Right lobe of liver (tissue), 6 donors: ENCODE data around the gene ERCC6L2. TPM values are rescaled to one million over a fixed set of nuclear protein-coding genes. Genes with fewer than 3 reads are reported as not detected.
A peak's percentile ranks its signal among the peaks of the same experiment; 100 is the strongest.

Experiments
- ATAC-seq, 4 donors: fragments of 200-7000 bp; cut with Tn5 transposase; one replicate each; pipeline ENCODE4 v1.9.1; 2020; ENCODE audit warnings: mild to moderate bottlenecking in 4 of 4, moderate library complexity in 4 of 4
- DNase-seq, 3 donors: peaks; one replicate each; pipeline ENCODE4 v3.0.0-alpha.2; 2020
- H3K27ac ChIP-seq, 3 donors: fragments of 200-600 bp; one replicate each; pipeline ENCODE4 v1.8.0; 2022
- H3K27me3 ChIP-seq, 2 donors: fragments of 200-600 bp; one replicate each; pipeline ENCODE4 v1.8.0; 2022
- H3K36me3 ChIP-seq, 4 donors: fragments of 200-600 bp; sonication (generic) in 1 of 4; one replicate each; pipeline versions ENCODE4 v1.5.1 to v1.8.0; 2017 to 2022; ENCODE audit warnings: control low read depth in 1 of 4
- H3K4me1 ChIP-seq, 4 donors: fragments of 200-600 bp; sonication (generic) in 1 of 4; one replicate each; pipeline versions ENCODE4 v1.5.1 to v1.8.0; 2017 to 2022; ENCODE audit warnings: control low read depth in 1 of 4
- H3K4me3 ChIP-seq, 3 donors: fragments of 200-600 bp; one replicate each; pipeline ENCODE4 v1.8.0; 2022
- H3K9me3 ChIP-seq, 4 donors: fragments of 200-600 bp; sonication (generic) in 1 of 4; one replicate each; pipeline versions ENCODE4 v1.5.1 to v1.8.0; 2017 to 2022; ENCODE audit warnings: control low read depth in 1 of 4
- CTCF ChIP-seq, 4 donors: fragments of 200-600 bp in 3 of 4; fragments of 450-650 bp in 1 of 4; IDR thresholded peaks; one replicate each; pipeline versions ENCODE4 v1.5.1 to v1.8.0; 2016 to 2022; ENCODE audit warnings: antibody characterized with exemption in 4 of 4, mild to moderate bottlenecking in 2 of 4
- POLR2A ChIP-seq: fragments of 450-650 bp; IDR thresholded peaks from one replicate; pipeline ENCODE4 v1.6.1; 2017; ENCODE audit warnings: antibody characterized with exemption, mild to moderate bottlenecking
- WGBS: methylation state at CpG from one replicate; pipeline ENCODE4 v1.1.6; 2018; ENCODE audit warnings: low coverage, low lambda C conversion rate; ENCODE audit not compliant: insufficient coverage; ENCODE audit errors: missing lambda C conversion rate; 5-methylcytosine and 5-hydroxymethylcytosine counted together
- intact Hi-C, 2 donors: fragments of 100-400 bp; cut with DNase I; formaldehyde crosslinking; loops; one replicate each; pipeline versions ENCODE4 v1.11.2 to v1.14.1; 2022
- long read RNA-seq: library from polyadenylated mRNA; unstranded; transcript quantifications from one replicate; pipeline ENCODE4 v2.0.0, GENCODE V29; 2019
- total RNA-seq, 6 experiments: library from RNA; depleted of rRNA in 2 of 6; stranded (reverse); fragments of >200 nt in 2 of 6; fragmentation: NEBNext Ultra II Directional in 3 of 6; extraction: Animal tissue kit (Norgen Biotek cat#: 25700) in 3 of 6; gene quantifications; one replicate each; pipeline versions ENCODE4 v1.1.0 to v1.2.4, GENCODE V29; 2016 to 2023
- donor health status: DM: no; HTN: yes; CAD: no.
- donor health status: DM: no; HTN: no; CAD: no.
- donor health status: DM: no; HTN: no; CAD: no.
- donor health status: DM: no; HTN: yes; CAD: no.
- donor health status: DM: no; HTN: yes; CAD: no.

Gene ERCC6L2
- total RNA-seq: 10 to 100 TPM; 11.5 to 21.1 (median 17.2) TPM
- long read RNA-seq, partial matches to known transcripts: 0 of 1 reads
- long read RNA-seq, other reads (novel, unspliced or antisense): 1 of 1 reads

GRCh38 chr9:95875305-95876137, at the start of gene ERCC6L2:
TSS of gene ERCC6L2 (plus strand) at chr9:95875691. CDS start at chr9:95876039, 348 bp downstream.
- intact Hi-C loops: no loop called here
- H3K9me3 ChIP-seq: no peaks in the 10 kb centered on the region
- peaks cover 0 to 10% (median 5%) of the 10 kb centered on the region in 4 donors for H3K4me1 ChIP-seq
- no peaks in the 10 kb centered on the region for H3K36me3 ChIP-seq
- H3K27me3 ChIP-seq: no peaks in the 10 kb centered on the region
- WGBS: 0% methylated on average over 17 of the region's 74 CpGs
- ATAC-seq: peak; percentile 94 to 97 (median 94)
- TF ChIP-seq POLR2A (peak; percentile 79), CTCF (IDR thresholded peaks at IDR 0.05) (peak in 1 of 4 donors; percentile 15)
- DNase-seq: peak; percentile 94 to 95 (median 94)
- H3K4me3 ChIP-seq: peak within 1 kb of the TSS in 1 of 3 donors; percentile 84
- H3K27ac ChIP-seq: peak within 1 kb of the TSS in 1 of 3 donors; percentile 99

GRCh38 chr9:95826183-95826838, 49.2 kb upstream of the ERCC6L2 start:
- no peaks in the 10 kb centered on the region for H3K4me1 ChIP-seq
- no peaks in the 10 kb centered on the region for H3K9me3 ChIP-seq
- H3K27ac ChIP-seq: no peak overlapping the region
- H3K36me3 ChIP-seq: no peaks in the 10 kb centered on the region
- no peak overlapping the region for H3K4me3 ChIP-seq
- intact Hi-C loops: no loop called here
- 66% methylated on average over 4 of the region's 8 CpGs for WGBS
- no peak for TF ChIP-seq POLR2A
- no peak for TF ChIP-seq CTCF (IDR thresholded peaks at IDR 0.05)
- ATAC-seq (no peak), DNase-seq (no peak)
- H3K27me3 ChIP-seq: no peaks in the 10 kb centered on the region

- DNase-seq (no peak), ATAC-seq (no peak)
- H3K4me1 ChIP-seq: no peaks in the 10 kb centered on the region
- H3K9me3 ChIP-seq: no peaks in the 10 kb centered on the region
- no peaks in the 10 kb centered on the region for H3K36me3 ChIP-seq
- H3K4me3 ChIP-seq: no peak overlapping the region
- TF ChIP-seq CTCF (IDR thresholded peaks at IDR 0.05) (no peak), POLR2A (no peak)
- no peak overlapping the region for H3K27ac ChIP-seq
- intact Hi-C loops: no loop called here
- H3K27me3 ChIP-seq: no peaks in the 10 kb centered on the region
- WGBS: no CpG with 5 or more reads among the region's 3 CpGs
Observed at GRCh38 chr9:95830768-95831167, 44.7 kb upstream of the ERCC6L2 start.

GRCh38 chr9:95831810-95832209, 43.7 kb upstream of the ERCC6L2 start:
- Histone ChIP-seq H3K4me3 (no peak overlapping the region), H3K27ac (no peak overlapping the region), H3K9me3 (no peaks in the 10 kb centered on the region), H3K27me3 (no peaks in the 10 kb centered on the region), H3K36me3 (no peaks in the 10 kb centered on the region), H3K4me1 (no peaks in the 10 kb centered on the region)
- ATAC-seq (peak in 2 of 4 donors; percentile 36 to 45), DNase-seq (no peak)
- intact Hi-C loops: no loop called here
- TF ChIP-seq CTCF (IDR thresholded peaks at IDR 0.05) (no peak), POLR2A (no peak)
